GM23338 (cell line): Measurements from ENCODE around the gene FOXL2NB.

Experiments used
- CREB1 ChIP-seq: fragments of 250-450 bp; sonication (Bioruptor Pico); IDR thresholded peaks from 2 replicates; pipeline ENCODE4 v1.5.0; 2020; ENCODE audit warnings: low read depth, mild to moderate bottlenecking, moderate library complexity
- EZH2 ChIP-seq: fragments of 200-600 bp; sonication (generic); IDR thresholded peaks from one replicate; pipeline ENCODE4 v1.8.0; 2017; ENCODE audit warnings: antibody characterized with exemption, mild to moderate bottlenecking, low read depth; ENCODE audit not compliant: unreplicated experiment
- EZH2phosphoT487 ChIP-seq: fragments of 200-600 bp; sonication (generic); IDR thresholded peaks from one replicate; pipeline ENCODE4 v1.8.1; 2018; ENCODE audit warnings: antibody characterized with exemption; ENCODE audit not compliant: unreplicated experiment
- JUNB ChIP-seq: IDR thresholded peaks from one replicate; pipeline ENCODE4 v1.6.1; 2016; ENCODE audit warnings: antibody characterized with exemption; ENCODE audit not compliant: unreplicated experiment
- NANOG ChIP-seq: IDR thresholded peaks from 2 replicates; pipeline ENCODE4 v1.6.1; 2016; ENCODE audit warnings: antibody characterized with exemption, borderline replicate concordance
- POLR2AphosphoS5 ChIP-seq: IDR thresholded peaks from 2 replicates; pipeline ENCODE4 v1.6.1; 2016; ENCODE audit warnings: antibody characterized with exemption, low read depth
- STAT1 ChIP-seq: IDR thresholded peaks from one replicate; pipeline ENCODE4 v1.6.1; 2016; ENCODE audit warnings: antibody characterized with exemption; ENCODE audit not compliant: unreplicated experiment
- ZNF331 ChIP-seq: fragments of 250-450 bp; sonication (Bioruptor Pico); IDR thresholded peaks from 2 replicates; pipeline ENCODE4 v1.5.0; 2020; ENCODE audit warnings: low read depth, mild to moderate bottlenecking, moderate library complexity
- TF ChIP-seq, protein P1 (sequence below), 2 experiments: fragments of 200-600 bp in 1 of 2; sonication (generic) in 1 of 2; conservative IDR thresholded peaks; 2 replicates each; pipeline versions ENCODE4 v1.5.1 to v1.6.1; 2016 to 2017; ENCODE audit warnings: antibody characterized with exemption in 2 of 2, low read depth in 2 of 2, mild to moderate bottlenecking in 2 of 2, moderate library complexity in 1 of 2
- TF ChIP-seq, protein P2 (sequence below): IDR thresholded peaks from one replicate; pipeline ENCODE4 v1.6.1; 2018; ENCODE audit warnings: antibody characterized with exemption; ENCODE audit not compliant: unreplicated experiment
- TF ChIP-seq, protein P3 (sequence below): IDR thresholded peaks from 2 replicates; pipeline ENCODE4 v1.6.1; 2016; ENCODE audit warnings: antibody characterized with exemption

DNA sequence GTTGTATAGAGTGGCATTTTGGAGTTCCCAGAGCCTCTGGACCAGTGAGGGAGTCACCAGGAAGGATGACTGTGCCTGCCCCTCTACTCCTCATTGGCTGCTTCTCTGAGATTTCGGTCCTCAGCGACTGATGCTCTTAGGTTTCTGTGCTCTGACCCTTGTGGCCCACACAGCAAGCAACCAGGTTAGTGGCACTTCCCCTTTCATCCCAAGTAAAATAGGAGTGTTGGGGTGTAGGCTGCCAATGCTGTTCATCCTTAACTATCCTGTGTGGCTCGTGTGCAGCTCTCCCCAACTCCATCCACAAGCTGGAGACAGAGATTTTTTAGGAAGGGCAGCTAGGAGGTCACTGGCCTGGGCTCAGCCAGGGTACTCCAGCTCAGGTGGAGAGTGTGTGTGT, 37.8 kb downstream of the FOXL2NB start:
- no peak for TF ChIP-seq POLR2AphosphoS5
- TF ChIP-seq, protein P1, sequence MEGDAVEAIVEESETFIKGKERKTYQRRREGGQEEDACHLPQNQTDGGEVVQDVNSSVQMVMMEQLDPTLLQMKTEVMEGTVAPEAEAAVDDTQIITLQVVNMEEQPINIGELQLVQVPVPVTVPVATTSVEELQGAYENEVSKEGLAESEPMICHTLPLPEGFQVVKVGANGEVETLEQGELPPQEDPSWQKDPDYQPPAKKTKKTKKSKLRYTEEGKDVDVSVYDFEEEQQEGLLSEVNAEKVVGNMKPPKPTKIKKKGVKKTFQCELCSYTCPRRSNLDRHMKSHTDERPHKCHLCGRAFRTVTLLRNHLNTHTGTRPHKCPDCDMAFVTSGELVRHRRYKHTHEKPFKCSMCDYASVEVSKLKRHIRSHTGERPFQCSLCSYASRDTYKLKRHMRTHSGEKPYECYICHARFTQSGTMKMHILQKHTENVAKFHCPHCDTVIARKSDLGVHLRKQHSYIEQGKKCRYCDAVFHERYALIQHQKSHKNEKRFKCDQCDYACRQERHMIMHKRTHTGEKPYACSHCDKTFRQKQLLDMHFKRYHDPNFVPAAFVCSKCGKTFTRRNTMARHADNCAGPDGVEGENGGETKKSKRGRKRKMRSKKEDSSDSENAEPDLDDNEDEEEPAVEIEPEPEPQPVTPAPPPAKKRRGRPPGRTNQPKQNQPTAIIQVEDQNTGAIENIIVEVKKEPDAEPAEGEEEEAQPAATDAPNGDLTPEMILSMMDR (conservative IDR thresholded peaks at IDR 0.05; ENCODE audit: low read depth in 2 of 2), result no peak
- TF ChIP-seq EZH2, result no peak
- TF ChIP-seq, protein P2, sequence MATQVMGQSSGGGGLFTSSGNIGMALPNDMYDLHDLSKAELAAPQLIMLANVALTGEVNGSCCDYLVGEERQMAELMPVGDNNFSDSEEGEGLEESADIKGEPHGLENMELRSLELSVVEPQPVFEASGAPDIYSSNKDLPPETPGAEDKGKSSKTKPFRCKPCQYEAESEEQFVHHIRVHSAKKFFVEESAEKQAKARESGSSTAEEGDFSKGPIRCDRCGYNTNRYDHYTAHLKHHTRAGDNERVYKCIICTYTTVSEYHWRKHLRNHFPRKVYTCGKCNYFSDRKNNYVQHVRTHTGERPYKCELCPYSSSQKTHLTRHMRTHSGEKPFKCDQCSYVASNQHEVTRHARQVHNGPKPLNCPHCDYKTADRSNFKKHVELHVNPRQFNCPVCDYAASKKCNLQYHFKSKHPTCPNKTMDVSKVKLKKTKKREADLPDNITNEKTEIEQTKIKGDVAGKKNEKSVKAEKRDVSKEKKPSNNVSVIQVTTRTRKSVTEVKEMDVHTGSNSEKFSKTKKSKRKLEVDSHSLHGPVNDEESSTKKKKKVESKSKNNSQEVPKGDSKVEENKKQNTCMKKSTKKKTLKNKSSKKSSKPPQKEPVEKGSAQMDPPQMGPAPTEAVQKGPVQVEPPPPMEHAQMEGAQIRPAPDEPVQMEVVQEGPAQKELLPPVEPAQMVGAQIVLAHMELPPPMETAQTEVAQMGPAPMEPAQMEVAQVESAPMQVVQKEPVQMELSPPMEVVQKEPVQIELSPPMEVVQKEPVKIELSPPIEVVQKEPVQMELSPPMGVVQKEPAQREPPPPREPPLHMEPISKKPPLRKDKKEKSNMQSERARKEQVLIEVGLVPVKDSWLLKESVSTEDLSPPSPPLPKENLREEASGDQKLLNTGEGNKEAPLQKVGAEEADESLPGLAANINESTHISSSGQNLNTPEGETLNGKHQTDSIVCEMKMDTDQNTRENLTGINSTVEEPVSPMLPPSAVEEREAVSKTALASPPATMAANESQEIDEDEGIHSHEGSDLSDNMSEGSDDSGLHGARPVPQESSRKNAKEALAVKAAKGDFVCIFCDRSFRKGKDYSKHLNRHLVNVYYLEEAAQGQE, result no peak
- TF ChIP-seq EZH2phosphoT487, result no peak
- no peak for TF ChIP-seq NANOG
- no peak for TF ChIP-seq JUNB
- TF ChIP-seq CREB1 (CRISPR knock-in tag), result no peak
- no peak for TF ChIP-seq ZNF331
- no peak for TF ChIP-seq STAT1
- TF ChIP-seq, protein P3, sequence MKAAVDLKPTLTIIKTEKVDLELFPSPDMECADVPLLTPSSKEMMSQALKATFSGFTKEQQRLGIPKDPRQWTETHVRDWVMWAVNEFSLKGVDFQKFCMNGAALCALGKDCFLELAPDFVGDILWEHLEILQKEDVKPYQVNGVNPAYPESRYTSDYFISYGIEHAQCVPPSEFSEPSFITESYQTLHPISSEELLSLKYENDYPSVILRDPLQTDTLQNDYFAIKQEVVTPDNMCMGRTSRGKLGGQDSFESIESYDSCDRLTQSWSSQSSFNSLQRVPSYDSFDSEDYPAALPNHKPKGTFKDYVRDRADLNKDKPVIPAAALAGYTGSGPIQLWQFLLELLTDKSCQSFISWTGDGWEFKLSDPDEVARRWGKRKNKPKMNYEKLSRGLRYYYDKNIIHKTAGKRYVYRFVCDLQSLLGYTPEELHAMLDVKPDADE, result no peak
